GM21619 (cell line): ENCODE data around the gene RCHY1.

Source experiments
- ATAC-seq: cut with Tn5 transposase; IDR thresholded peaks from one replicate; pipeline ENCODE4 v1.9.1; 2021; ENCODE audit not compliant: unreplicated experiment

RCHY1 gene

GRCh38 chr4:75429208-75429607 lies 85.0 kb downstream of the RCHY1 start:
- ATAC-seq, result no peak
